Omental fat pad (tissue), 4 donors: ENCODE data around the gene VPS50. TPM values are rescaled to one million over a fixed set of nuclear protein-coding genes. Genes with fewer than 3 reads are reported as not detected.

Source experiments
- ATAC-seq: fragments of 150-250 bp; one replicate; pipeline ENCODE4 v1.9.1; 2016; ENCODE audit warnings: mild to moderate bottlenecking, moderate library complexity; ENCODE audit not compliant: low FRiP score
- DNase-seq: peaks from one replicate; pipeline ENCODE4 v3.0.0-alpha.2; 2019; ENCODE audit warnings: low spot score
- total RNA-seq, 4 donors: library from RNA; depleted of rRNA; stranded (reverse); fragments of >200 nt; gene quantifications; one replicate each; pipeline ENCODE4 v1.1.0, GENCODE V29; 2016
- TF ChIP-seq, protein P1 (sequence below), 3 donors: fragments of 450-650 bp; IDR thresholded peaks; one replicate each; pipeline ENCODE4 v1.5.1; 2016 to 2017; ENCODE audit warnings: antibody characterized with exemption in 3 of 3, mild to moderate bottlenecking in 3 of 3, moderate library complexity in 2 of 3

The VPS50 gene
- total RNA-seq, 4 donors from 2014 or later = 11.3 to 33.7 (median 14.2) TPM

DNA sequence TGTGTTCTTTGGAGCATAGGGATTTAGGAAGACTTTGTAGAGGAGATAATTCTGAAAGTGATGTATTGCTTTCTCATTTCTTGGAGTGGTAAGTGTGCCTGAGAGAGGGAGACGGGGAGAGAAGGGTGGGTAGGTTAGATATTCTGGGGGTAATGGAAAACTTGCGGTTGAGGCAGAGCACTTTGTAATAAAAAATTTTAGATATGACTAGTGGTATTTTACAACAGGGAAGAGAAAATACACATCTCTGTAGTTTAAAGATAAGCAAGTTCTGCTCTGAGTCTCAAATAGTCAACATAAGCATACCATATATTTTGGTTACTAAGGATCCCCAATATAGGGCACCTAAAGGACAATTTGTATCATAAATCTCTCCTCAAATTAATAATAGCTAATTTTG, 6.6 kb downstream of the VPS50 start:
- ATAC-seq = no peak
- no peak for DNase-seq
- TF ChIP-seq, protein P1, sequence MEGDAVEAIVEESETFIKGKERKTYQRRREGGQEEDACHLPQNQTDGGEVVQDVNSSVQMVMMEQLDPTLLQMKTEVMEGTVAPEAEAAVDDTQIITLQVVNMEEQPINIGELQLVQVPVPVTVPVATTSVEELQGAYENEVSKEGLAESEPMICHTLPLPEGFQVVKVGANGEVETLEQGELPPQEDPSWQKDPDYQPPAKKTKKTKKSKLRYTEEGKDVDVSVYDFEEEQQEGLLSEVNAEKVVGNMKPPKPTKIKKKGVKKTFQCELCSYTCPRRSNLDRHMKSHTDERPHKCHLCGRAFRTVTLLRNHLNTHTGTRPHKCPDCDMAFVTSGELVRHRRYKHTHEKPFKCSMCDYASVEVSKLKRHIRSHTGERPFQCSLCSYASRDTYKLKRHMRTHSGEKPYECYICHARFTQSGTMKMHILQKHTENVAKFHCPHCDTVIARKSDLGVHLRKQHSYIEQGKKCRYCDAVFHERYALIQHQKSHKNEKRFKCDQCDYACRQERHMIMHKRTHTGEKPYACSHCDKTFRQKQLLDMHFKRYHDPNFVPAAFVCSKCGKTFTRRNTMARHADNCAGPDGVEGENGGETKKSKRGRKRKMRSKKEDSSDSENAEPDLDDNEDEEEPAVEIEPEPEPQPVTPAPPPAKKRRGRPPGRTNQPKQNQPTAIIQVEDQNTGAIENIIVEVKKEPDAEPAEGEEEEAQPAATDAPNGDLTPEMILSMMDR (IDR thresholded peaks at IDR 0.05) = no peak

DNA sequence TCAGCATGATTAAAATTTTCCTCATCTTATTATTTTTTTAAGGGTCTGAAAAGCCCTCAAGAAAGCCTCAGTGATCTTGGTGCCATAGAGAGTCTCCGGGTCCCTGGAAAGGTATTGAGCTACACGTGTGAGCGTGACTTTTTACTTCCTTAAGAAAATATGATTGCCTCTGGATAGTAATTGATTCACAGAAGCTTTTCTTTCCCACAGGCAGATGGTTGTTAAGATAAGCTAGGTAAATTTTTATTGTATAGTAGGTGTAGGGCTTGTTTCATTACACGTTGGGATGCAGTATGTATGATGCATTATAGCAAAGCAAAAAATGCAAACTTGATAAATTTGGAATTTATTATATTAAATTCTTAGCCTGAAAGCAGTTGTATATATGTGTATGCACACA, 7.7 kb downstream of the VPS50 start:
- DNase-seq (no peak), ATAC-seq (no peak)
- TF ChIP-seq, protein P1 (IDR thresholded peaks at IDR 0.05) = no peak

DNA sequence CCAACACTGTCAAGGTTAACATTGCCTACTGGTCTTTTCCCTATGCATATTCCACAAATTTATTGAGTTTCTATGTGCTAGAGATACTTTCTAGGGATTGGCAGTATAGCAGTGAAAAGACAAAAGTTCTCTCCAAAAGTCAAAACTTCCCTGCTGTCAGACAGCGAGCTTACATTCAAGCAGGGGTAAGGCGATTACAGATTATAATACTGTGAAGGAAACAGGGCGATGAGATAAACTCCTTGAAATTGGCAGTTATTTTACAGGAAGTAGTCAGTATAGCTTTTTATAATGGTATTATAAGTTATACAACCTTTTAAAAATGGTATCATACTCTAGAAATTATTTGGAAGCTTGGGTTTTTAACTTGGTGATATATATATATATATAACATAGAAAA, 9.9 kb downstream of the VPS50 start:
- TF ChIP-seq, protein P1 (IDR thresholded peaks at IDR 0.05) = no peak
- no peak for ATAC-seq
- DNase-seq = no peak

DNA sequence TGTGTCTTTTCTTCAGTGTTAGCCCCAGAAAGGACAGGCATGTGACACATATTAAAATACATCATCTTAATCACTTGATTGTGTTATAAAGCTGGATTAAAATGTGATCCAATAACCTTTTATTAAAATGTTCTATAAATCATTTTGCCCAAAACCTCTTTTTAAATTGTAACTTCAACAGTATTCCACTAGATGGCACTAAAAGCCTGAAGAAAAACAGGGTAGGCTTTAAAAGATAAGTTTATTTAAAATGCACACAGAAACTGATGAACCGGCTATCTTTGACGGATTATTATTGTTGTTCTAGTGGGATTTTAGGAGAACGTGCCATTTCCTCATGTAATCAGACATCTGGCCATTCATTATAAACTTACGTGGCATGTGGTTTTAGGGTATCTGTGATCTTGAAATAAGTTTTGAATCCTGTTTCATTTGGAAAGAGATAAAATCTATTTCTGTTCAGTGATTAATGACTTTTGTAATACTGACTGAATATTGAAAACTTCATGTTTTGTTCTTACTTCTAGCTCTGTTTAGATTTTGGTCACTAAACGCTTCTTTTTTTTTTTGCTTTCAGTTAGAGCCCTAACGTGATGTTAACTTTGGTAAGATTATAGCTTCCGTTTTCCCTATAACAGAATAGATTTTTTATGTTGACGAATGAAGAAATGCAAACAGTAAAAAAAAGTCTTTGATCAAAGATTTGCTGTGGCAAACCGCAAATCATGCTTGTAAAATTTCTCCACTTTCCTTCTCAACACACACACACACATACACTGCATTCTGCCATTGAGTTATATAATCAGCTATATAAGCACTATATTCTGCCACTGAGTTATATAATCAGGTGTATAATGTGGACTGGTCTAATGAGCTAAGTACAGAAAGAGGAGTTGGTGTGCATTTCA, 13.6 kb downstream of the VPS50 start:
- TF ChIP-seq, protein P1 (IDR thresholded peaks at IDR 0.05) = no peak
- ATAC-seq (no peak), DNase-seq (no peak)

DNA sequence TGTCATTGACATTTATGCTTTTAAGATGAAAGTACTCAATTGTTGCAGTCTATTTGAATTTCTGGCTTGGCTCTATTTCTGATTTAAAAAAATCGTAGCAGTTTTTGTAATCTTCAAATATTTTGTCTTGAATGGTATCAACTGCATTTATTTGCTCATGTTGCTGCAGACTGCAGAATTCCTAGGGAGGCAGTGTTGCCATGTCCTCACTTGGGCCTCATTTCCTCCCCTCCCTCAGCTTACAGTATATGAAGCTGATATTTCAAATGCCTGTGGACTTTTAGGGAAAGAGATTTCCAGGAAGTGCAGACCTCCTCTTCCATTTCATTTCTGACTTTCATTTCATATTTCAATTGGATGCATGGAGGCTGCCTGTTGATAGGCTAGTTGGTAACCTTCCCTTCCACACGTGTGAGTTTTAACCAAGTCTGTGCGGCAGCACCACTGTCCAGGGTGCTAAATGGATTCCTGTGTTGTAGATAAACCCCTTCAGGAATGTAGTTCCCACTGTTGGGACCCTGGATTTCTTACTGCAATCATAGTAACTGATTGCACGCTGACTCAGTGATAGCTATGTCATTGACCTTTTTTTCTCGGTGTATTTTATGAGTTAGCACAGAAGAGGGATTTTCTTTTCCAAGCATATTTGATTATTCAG, 17.5 kb downstream of the VPS50 start:
- DNase-seq = no peak
- ATAC-seq = no peak
- TF ChIP-seq, protein P1 (IDR thresholded peaks at IDR 0.05) = no peak

DNA sequence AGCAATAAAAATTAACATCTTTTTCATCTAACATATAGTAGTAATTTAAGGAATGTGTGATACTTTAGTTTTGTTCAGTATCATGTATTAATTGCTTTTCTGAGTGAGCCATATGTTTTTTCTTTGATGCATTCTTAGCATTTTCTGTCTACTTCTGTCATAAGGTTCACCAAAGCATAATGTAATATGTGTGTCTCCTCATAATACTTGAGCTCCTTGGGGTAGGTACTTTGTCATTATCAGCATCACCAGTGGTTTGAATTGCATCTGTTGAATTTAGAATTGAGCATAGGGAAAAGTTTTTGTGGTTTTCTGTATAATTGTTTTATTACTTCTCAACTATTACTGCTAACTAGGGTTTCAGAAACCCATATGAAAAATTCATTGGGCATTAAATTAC, 26.5 kb downstream of the VPS50 start:
- DNase-seq (no peak), ATAC-seq (no peak)
- TF ChIP-seq, protein P1 (IDR thresholded peaks at IDR 0.05) = no peak
